HG03442 (cell line): ENCODE results near the gene AKIRIN2.

Experiments used
- ATAC-seq: cut with Tn5 transposase; IDR thresholded peaks from one replicate; pipeline ENCODE4 v1.9.1; 2021; ENCODE audit warnings: mild to moderate bottlenecking, moderate library complexity; ENCODE audit not compliant: unreplicated experiment

The AKIRIN2 gene

GRCh38 chr6:87658516-87658915, 43.5 kb downstream of the AKIRIN2 start:
- ATAC-seq: no peak

GRCh38 chr6:87656857-87657256, 45.2 kb downstream of the AKIRIN2 start:
- ATAC-seq: no peak

GRCh38 chr6:87655824-87656223, 46.2 kb downstream of the AKIRIN2 start:
- no peak for ATAC-seq

- ATAC-seq: no peak
These were observed 47.1 kb downstream of the AKIRIN2 start for GRCh38 chr6:87654875-87655454.

GRCh38 chr6:87654122-87654521, 47.9 kb downstream of the AKIRIN2 start:
- ATAC-seq: no peak

GRCh38 chr6:87653074-87653962, 48.7 kb downstream of the AKIRIN2 start:
- no peak for ATAC-seq

GRCh38 chr6:87645080-87645479, 57.0 kb downstream of the AKIRIN2 start:
- no peak for ATAC-seq

GRCh38 chr6:87641065-87641692, 60.9 kb downstream of the AKIRIN2 start:
- no peak for ATAC-seq

- no peak for ATAC-seq
These were observed 62.7 kb downstream of the AKIRIN2 start for GRCh38 chr6:87639373-87639772.

GRCh38 chr6:87637106-87637505, 64.9 kb downstream of the AKIRIN2 start:
- no peak for ATAC-seq

- ATAC-seq: no peak
These were observed 65.7 kb downstream of the AKIRIN2 start for GRCh38 chr6:87636315-87636714.

- ATAC-seq: no peak
These were observed 68.2 kb downstream of the AKIRIN2 start for GRCh38 chr6:87633851-87634250.

GRCh38 chr6:87630746-87631145, 71.3 kb downstream of the AKIRIN2 start:
- no peak for ATAC-seq

- no peak for ATAC-seq
These were observed 73.2 kb downstream of the AKIRIN2 start for GRCh38 chr6:87628881-87629280.

GRCh38 chr6:87628424-87628823, 73.6 kb downstream of the AKIRIN2 start:
- ATAC-seq: no peak
